ENCODE data around the gene EHD2.
A peak's percentile ranks its signal among the peaks of the same experiment; 100 is the strongest.
"Not testable (repeated sequence)": the region's sequence is repeated elsewhere in the genome, so short reads cannot be mapped to it uniquely, and the experiment has no call there.

EHD2 gene

DNA sequence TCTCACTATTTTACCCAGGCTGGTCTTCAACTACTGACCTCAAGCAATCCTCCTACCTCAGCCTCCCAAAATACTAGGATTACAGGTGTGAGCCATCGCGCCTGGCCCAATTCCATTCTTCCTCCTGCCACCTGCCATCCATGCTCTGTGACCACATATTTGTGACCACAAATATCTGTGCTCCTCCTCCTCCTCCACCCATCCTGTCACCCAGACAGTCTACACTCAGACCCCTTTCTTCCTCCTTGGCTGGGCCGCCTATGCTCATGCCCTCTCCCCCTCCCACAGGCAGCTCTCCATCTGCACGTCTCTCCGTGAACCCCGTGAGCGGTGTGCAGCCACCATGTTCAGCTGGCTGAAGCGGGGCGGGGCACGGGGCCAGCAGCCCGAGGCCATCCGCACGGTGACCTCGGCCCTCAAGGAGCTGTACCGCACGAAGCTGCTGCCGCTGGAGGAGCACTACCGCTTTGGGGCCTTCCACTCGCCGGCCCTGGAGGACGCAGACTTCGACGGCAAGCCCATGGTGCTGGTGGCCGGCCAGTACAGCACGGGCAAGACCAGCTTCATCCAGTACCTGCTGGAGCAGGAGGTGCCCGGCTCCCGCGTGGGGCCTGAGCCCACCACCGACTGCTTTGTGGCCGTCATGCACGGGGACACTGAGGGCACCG is 3.2 kb downstream of the EHD2 start:
- no peak for TF ChIP-seq Cebpa-rat (IDR thresholded peaks at IDR 0.05)
- no peak overlapping the region for H3K4me3 ChIP-seq
- no peaks in the 10 kb centered on the region for H3K36me3 ChIP-seq
- H3K9ac ChIP-seq, result no peak overlapping the region
- H4K20me1 ChIP-seq, result no peaks in the 10 kb centered on the region
- no peak overlapping the region; a peak in 1 of 22 replicates for H3K4me2 ChIP-seq
- H3K4me1 ChIP-seq, result peaks cover 0 to 11% (median 4%) of the 10 kb centered on the region in 10 experiments; a peak in 9 of 20 replicates
- peaks cover 0 to 14% (median 7%) of the 10 kb centered on the region in 11 experiments; a peak in 6 of 22 replicates for H3K9me3 ChIP-seq (replicated peaks in 1 of 11)
- H3K27ac ChIP-seq, result no peak overlapping the region
- no peaks in the 10 kb centered on the region for H3K27me3 ChIP-seq

DNA sequence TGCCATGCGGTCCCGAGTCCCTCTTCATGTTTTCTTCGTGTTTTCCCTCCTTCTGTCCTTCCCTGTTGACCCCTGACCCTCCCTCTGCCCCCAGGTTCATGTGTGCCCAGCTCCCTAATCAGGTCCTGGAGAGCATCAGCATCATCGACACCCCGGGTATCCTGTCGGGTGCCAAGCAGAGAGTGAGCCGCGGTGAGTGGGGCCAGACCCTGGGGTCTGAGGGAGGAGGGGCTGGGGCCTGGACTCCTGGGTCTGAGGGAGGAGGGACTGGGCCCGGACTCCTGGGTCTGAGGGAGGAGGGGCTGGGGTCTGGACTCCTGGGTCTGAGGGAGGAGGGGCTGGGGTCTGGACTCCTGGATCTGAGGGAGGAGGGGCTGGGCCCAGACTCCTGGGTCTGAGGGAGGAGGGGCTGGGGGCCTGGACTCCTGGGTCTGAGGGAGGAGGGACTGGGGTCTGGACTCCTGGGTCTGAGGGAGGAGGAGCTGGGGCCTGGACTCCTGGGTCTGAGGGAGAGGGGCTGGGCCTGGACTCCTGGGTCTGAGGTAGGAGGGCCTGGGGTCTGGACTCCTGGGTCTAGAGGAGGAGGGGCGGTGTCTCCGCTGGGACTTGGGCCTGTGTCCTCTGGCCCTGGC is 5.3 kb downstream of the EHD2 start:
- not testable (repeated sequence) for H3K36me3 ChIP-seq, H3K4me3 ChIP-seq, H3K27ac ChIP-seq, H3K9ac ChIP-seq, H3K4me2 ChIP-seq, H4K20me1 ChIP-seq, H3K27me3 ChIP-seq
- peaks cover 0 to 13% (median 7%) of the 10 kb centered on the region in 11 experiments; a peak in 6 of 22 replicates for H3K9me3 ChIP-seq (replicated peaks in 1 of 11)
- peaks cover 5 to 13% (median 8%) of the 10 kb centered on the region in 10 experiments; a peak in 13 of 20 replicates for H3K4me1 ChIP-seq

DNA sequence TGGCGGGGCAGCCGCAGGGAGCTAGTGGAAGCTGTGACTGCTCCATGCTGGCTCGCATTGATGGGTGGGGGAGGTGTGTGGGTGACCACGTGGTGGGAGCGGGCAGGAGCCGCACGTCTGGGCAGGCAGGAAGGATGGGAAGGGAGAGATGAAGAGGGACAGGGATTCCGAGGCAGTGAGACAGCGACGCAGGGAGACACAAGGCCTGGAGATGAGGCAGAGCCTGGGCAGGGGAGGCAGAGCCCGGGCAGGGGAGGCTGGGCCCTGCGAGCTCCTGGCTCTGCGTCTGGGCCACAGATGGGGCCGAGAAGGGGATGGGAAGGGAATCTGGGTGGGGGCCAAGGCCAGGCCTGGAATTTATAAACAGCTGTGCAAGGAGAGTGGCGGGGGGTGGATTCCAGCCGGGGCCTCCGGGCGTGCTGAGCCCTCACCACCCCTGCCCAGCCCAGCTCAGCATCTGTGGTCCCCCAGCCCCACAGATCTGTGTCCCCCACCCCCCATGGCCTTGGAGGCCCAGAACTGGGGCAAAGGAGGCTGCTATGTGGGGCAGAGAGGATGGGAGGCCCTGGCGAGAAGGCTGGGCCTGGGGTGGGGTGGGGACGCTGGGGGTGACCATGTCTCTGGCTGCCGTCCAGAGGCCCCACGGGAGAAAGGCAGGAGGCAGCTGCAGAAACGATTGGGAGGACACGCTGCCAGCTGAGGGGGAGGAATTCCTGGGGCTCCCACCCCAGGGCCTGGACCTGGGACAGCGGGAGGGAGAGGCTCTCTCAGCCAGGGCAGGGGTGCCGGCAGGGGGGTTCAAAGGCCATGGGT is 6.0 kb downstream of the EHD2 start:
- Histone ChIP-seq H3K9me3 (replicated peaks in 1 of 11) (peaks cover 0 to 6% (median 4%) of the 10 kb centered on the region in 11 experiments; a peak in 6 of 22 replicates), H3K4me2 (no peak overlapping the region; a peak in 1 of 22 replicates), H3K27me3 (no peaks in the 10 kb centered on the region), H4K20me1 (no peaks in the 10 kb centered on the region), H3K27ac (no peak overlapping the region), H3K4me3 (no peak overlapping the region), H3K36me3 (no peaks in the 10 kb centered on the region), H3K9ac (no peak overlapping the region; a peak in 1 of 22 replicates), H3K4me1 (peaks cover 5 to 20% (median 15%) of the 10 kb centered on the region in 10 experiments; a peak in 13 of 20 replicates)
- TF ChIP-seq Cebpa-rat (IDR thresholded peaks at IDR 0.05), result no peak

DNA sequence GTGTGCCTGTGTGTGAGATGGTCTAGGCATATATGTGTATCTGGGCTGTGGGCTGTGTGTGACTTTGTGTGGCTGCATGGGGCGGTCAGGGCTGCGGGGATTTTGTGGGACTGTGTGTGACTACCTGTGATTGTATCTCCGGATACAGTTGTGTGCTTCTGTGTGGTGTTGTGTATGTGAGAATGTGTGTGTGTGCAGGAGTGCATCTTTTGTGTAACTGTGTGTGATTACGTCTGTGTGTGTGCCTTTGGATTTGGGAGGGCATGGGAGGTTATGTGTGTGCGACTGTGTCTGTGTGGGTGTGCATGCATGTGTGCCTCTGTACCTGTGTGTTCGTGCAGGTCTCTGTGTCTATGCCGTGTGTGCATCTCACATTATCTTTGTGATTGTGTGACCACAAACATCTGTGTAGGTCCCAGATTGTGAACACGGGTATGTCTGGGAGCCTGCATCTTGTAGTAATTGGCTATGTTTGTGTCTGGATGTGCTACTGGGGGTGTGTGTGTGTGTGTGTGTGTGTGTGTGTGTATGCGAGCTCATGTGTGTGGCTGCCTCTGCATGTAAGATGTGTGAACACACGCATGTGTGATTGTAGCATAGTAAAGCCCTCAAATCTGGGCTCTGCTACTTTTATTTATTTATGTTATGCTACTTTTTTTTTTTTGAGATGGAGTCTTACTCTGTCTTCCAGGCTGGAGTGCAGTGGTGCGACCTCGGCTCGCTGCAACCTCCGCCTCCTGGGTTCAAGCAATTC is 7.6 kb downstream of the EHD2 start:
- H3K4me3 ChIP-seq, result no peak overlapping the region
- H3K4me1 ChIP-seq, result peaks cover 5 to 26% (median 17%) of the 10 kb centered on the region in 10 experiments; a peak in 16 of 20 replicates
- no peak overlapping the region for H3K4me2 ChIP-seq
- no peaks in the 10 kb centered on the region for H4K20me1 ChIP-seq
- H3K9me3 ChIP-seq (replicated peaks in 1 of 11), result 0 out of 22 replicates have a peak, but pooled peaks cover 0 to under 1% (median 0%) of the 10 kb centered on the region in 11 experiments
- H3K27ac ChIP-seq, result no peak overlapping the region
- no peaks in the 10 kb centered on the region for H3K36me3 ChIP-seq
- no peaks in the 10 kb centered on the region for H3K27me3 ChIP-seq
- no peak overlapping the region for H3K9ac ChIP-seq
- TF ChIP-seq Cebpa-rat (IDR thresholded peaks at IDR 0.05), result no peak

DNA sequence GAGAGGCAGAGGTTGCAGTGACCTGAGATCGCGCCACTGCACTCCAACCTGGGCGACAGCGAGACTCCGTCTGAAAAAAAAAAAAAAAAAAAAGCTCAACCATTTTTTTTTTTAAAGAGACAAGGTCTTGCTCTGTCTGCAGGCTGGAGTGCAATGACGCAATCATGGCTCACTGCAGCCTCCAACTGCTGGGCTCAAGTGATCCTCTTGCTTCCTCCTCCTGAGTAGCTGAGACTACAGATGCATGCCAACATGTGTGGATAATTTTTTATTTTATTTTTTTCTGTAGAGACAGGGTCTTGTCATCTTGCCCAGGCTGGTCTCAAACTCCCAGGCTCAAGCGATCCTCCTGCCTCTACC is 10.3 kb downstream of the EHD2 start:
- no peak overlapping the region for H3K27ac ChIP-seq
- H3K4me3 ChIP-seq, result no peak overlapping the region
- H3K36me3 ChIP-seq, result no peaks in the 10 kb centered on the region
- peaks cover 5 to 38% (median 27%) of the 10 kb centered on the region in 10 experiments; a peak in 18 of 20 replicates for H3K4me1 ChIP-seq
- peaks cover 0 to 11% (median 0%) of the 10 kb centered on the region in 11 experiments; a peak in 2 of 22 replicates for H3K9me3 ChIP-seq (replicated peaks in 1 of 11)
- H3K9ac ChIP-seq, result no peak overlapping the region
- peak; percentile 57 to 83 (median 76); a peak in 20 of 22 replicates for TF ChIP-seq Cebpa-rat (IDR thresholded peaks at IDR 0.05)
- H4K20me1 ChIP-seq, result no peaks in the 10 kb centered on the region
- no peaks in the 10 kb centered on the region for H3K27me3 ChIP-seq
- peak overlapping the region in 7 of 11 experiments; percentile 3 to 62 (median 53); a peak in 11 of 22 replicates for H3K4me2 ChIP-seq

DNA sequence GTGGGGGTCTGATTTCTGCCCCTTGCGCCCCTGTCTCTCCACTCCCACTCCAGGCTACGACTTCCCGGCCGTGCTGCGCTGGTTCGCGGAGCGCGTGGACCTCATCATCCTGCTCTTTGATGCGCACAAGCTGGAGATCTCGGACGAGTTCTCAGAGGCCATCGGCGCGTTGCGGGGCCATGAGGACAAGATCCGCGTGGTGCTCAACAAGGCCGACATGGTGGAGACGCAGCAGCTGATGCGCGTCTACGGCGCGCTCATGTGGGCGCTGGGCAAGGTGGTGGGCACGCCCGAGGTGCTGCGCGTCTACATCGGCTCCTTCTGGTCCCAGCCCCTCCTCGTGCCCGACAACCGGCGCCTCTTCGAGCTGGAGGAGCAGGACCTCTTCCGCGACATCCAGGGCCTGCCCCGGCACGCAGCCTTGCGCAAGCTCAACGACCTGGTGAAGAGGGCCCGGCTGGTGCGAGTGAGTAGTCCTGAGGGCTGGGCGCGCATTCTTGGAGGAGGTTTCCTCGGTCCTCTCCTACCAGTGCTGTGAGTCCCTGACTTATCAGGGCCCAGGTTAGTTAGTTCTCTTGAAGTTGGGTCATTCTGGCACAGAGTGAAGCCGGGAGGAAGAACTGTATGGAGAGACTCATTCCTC is 12.7 kb downstream of the EHD2 start:
- no peaks in the 10 kb centered on the region for H3K36me3 ChIP-seq

DNA sequence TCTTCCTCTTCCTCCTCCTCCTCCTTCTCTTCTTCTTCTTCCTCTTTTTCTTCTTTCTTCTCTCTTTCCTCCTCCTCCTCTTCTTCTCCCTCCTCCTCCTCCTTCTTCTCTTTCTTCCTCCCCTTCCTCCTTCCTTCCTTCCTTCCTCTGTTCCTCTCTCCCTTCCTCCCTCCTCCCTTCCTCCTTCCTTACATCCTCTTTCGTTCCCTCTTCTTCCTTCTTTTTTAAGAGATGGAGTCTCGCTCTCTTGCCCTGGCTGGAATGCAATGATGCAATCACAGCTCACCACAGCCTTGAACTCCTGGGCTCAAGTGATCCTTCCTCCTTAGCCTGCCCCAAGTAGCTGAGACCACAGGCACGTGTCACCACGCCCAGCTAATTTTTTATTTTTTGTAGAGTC is 13.2 kb downstream of the EHD2 start:
- peaks cover 0 to 13% (median 5%) of the 10 kb centered on the region in 11 experiments; a peak in 8 of 22 replicates for H3K27me3 ChIP-seq
- peaks cover 13 to 51% (median 37%) of the 10 kb centered on the region in 10 experiments for H3K4me1 ChIP-seq
- H3K27ac ChIP-seq, result peak overlapping the region in 3 of 11 experiments; percentile 7 to 33 (median 15); a peak in 1 of 22 replicates

More for the DNA sequence above, 12.7 kb downstream of the EHD2 start:
- H3K4me3 ChIP-seq, result no peak overlapping the region
- H3K4me1 ChIP-seq, result peaks cover 13 to 51% (median 37%) of the 10 kb centered on the region in 10 experiments
- no peak overlapping the region for H3K9ac ChIP-seq
- no peaks in the 10 kb centered on the region for H4K20me1 ChIP-seq
- H3K27me3 ChIP-seq, result peaks cover 0 to 13% (median 5%) of the 10 kb centered on the region in 11 experiments; a peak in 8 of 22 replicates
- H3K27ac ChIP-seq, result peak overlapping the region in 3 of 11 experiments; percentile 7 to 33 (median 15); a peak in 2 of 22 replicates
- H3K4me2 ChIP-seq, result peak overlapping the region in 8 of 11 experiments; percentile 4 to 56 (median 30); a peak in 11 of 22 replicates
- no peak; a peak in 1 of 22 replicates for TF ChIP-seq Cebpa-rat (IDR thresholded peaks at IDR 0.05)
- peaks cover 0 to 11% (median 0%) of the 10 kb centered on the region in 11 experiments; a peak in 2 of 22 replicates for H3K9me3 ChIP-seq (replicated peaks in 1 of 11)

DNA sequence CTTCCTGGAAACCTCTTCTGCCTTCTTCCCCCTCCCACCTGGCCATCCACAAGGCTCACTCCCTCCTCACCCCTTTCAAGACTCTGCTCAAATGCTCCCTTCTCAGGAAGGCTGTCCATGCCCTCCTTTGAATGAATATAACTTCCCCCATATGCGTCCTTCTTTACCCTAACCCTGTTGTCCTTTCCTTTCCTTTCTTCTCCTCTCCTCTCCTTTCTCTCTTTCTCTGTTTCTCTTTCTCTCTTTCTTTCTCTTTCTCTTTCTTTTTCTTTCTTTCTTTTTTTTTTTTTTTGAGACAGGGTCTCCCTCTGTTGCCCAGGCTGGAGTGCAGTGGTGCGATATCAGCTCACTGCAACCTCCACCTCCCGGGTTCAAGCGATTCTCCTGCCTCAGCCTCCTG is 15.1 kb downstream of the EHD2 start:
- Histone ChIP-seq H3K9me3 (replicated peaks in 1 of 11) (peaks cover 0 to 11% (median 0%) of the 10 kb centered on the region in 11 experiments; a peak in 2 of 22 replicates), H3K27me3 (peaks cover 0 to 13% (median 5%) of the 10 kb centered on the region in 11 experiments; a peak in 8 of 22 replicates), H3K4me1 (peaks cover 13 to 45% (median 32%) of the 10 kb centered on the region in 10 experiments)
- not testable (repeated sequence) for H3K9ac ChIP-seq, H3K36me3 ChIP-seq, H3K27ac ChIP-seq, H3K4me3 ChIP-seq, H3K4me2 ChIP-seq, H4K20me1 ChIP-seq

More for the DNA sequence above, 13.2 kb downstream of the EHD2 start:
- peaks cover 0 to 11% (median 0%) of the 10 kb centered on the region in 11 experiments; a peak in 2 of 22 replicates for H3K9me3 ChIP-seq (replicated peaks in 1 of 11)
- TF ChIP-seq Cebpa-rat (IDR thresholded peaks at IDR 0.05), result peak in 7 of 11 experiments; percentile 21 to 59 (median 48); a peak in 9 of 22 replicates
- no peaks in the 10 kb centered on the region for H3K36me3 ChIP-seq
- no peak overlapping the region for H3K4me3 ChIP-seq
- H3K9ac ChIP-seq, result no peak overlapping the region
- peak overlapping the region in 9 of 11 experiments; percentile 4 to 56 (median 27); a peak in 12 of 22 replicates for H3K4me2 ChIP-seq
- no peaks in the 10 kb centered on the region for H4K20me1 ChIP-seq
